Ishikawa (cell line): Measurements from ENCODE around the gene CNIH2.

ENCODE experiments used
- CEBPB ChIP-seq: IDR thresholded peaks from 2 replicates; pipeline ENCODE4 v1.6.1; 2012
- CREB1 ChIP-seq: IDR thresholded peaks from 2 replicates; pipeline ENCODE4 v1.6.1; 2012; ENCODE audit warnings: low read depth
- EGR1 ChIP-seq: IDR thresholded peaks from 2 replicates; pipeline ENCODE4 v1.6.1; 2012
- EP300 ChIP-seq: IDR thresholded peaks from 2 replicates; pipeline ENCODE4 v1.6.1; 2012; ENCODE audit warnings: borderline replicate concordance
- FOXM1 ChIP-seq: IDR thresholded peaks from 2 replicates; pipeline ENCODE4 v1.6.1; 2012; ENCODE audit warnings: low read depth, borderline replicate concordance
- NFIC ChIP-seq: IDR thresholded peaks from 2 replicates; pipeline ENCODE4 v1.6.1; 2012
- RAD21 ChIP-seq: IDR thresholded peaks from 2 replicates; pipeline ENCODE4 v1.6.1; 2012; ENCODE audit warnings: low read depth
- TAF1 ChIP-seq: IDR thresholded peaks from 2 replicates; pipeline ENCODE4 v1.6.1; 2012; ENCODE audit warnings: low read depth, mild to moderate bottlenecking
- TCF12 ChIP-seq: IDR thresholded peaks from 2 replicates; pipeline ENCODE4 v1.6.1; 2012; ENCODE audit warnings: low read depth
- TEAD4 ChIP-seq: IDR thresholded peaks from 2 replicates; pipeline ENCODE4 v1.6.1; 2012
- USF1 ChIP-seq: IDR thresholded peaks from 2 replicates; pipeline ENCODE4 v1.6.1; 2012
- YY1 ChIP-seq: IDR thresholded peaks from 2 replicates; pipeline ENCODE4 v1.6.1; 2012; ENCODE audit warnings: low read depth
- ZBTB7A ChIP-seq: IDR thresholded peaks from 2 replicates; pipeline ENCODE4 v1.6.1; 2012; ENCODE audit warnings: low read depth
- TF ChIP-seq, protein P1 (sequence below): IDR thresholded peaks from 2 replicates; pipeline ENCODE4 v1.6.1; 2012
- TF ChIP-seq, protein P2 (sequence below): IDR thresholded peaks from 2 replicates; pipeline ENCODE4 v1.6.1; 2012; ENCODE audit warnings: low read depth, mild to moderate bottlenecking

The CNIH2 gene

GRCh38 chr11:66284526-66285078, 6.6 kb downstream of the CNIH2 start:
- TF ChIP-seq EGR1 (no peak), ZBTB7A (no peak), USF1 (no peak), TEAD4 (no peak), TAF1 (no peak), RAD21 (no peak), YY1 (no peak), CEBPB (no peak), TCF12 (no peak), NFIC (no peak), CREB1 (no peak), FOXM1 (no peak), EP300 (no peak)
- TF ChIP-seq, protein P1, sequence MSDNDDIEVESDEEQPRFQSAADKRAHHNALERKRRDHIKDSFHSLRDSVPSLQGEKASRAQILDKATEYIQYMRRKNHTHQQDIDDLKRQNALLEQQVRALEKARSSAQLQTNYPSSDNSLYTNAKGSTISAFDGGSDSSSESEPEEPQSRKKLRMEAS = no peak
- TF ChIP-seq, protein P2, sequence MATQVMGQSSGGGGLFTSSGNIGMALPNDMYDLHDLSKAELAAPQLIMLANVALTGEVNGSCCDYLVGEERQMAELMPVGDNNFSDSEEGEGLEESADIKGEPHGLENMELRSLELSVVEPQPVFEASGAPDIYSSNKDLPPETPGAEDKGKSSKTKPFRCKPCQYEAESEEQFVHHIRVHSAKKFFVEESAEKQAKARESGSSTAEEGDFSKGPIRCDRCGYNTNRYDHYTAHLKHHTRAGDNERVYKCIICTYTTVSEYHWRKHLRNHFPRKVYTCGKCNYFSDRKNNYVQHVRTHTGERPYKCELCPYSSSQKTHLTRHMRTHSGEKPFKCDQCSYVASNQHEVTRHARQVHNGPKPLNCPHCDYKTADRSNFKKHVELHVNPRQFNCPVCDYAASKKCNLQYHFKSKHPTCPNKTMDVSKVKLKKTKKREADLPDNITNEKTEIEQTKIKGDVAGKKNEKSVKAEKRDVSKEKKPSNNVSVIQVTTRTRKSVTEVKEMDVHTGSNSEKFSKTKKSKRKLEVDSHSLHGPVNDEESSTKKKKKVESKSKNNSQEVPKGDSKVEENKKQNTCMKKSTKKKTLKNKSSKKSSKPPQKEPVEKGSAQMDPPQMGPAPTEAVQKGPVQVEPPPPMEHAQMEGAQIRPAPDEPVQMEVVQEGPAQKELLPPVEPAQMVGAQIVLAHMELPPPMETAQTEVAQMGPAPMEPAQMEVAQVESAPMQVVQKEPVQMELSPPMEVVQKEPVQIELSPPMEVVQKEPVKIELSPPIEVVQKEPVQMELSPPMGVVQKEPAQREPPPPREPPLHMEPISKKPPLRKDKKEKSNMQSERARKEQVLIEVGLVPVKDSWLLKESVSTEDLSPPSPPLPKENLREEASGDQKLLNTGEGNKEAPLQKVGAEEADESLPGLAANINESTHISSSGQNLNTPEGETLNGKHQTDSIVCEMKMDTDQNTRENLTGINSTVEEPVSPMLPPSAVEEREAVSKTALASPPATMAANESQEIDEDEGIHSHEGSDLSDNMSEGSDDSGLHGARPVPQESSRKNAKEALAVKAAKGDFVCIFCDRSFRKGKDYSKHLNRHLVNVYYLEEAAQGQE = no peak

DNA sequence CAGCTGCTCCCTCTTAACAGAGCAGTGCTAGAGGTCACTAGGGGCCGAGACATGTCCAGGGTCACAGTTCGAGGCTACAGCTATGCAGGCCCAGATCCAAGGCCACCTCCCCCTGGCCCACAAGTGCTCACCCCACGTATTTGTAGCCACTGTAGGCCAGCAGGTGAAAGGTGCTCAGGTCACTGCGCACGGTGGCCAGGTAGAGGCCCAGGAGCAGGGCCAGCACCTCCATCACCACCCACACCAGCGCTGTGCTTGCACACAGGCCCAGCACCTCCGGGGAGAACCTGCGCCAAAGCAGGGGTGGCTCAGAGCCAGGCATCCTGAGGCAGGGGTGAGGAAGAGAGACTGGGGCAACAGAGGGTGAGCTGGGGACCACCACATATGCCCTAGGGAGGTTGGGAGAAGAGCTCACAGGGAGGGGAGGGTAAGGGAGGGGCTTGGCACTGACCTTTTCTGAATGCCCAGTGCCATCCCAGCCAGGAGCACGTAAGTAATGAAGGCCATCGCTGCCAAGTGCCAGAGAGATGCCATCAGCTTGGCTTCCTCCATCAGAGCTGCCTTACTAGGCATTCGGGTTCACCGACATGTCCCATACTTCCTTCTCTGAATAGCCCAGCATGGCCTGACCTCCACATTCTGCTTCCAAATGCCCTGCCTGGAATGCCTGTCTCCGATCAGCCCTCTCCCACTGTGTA, 7.4 kb downstream of the CNIH2 start:
- TF ChIP-seq, protein P1 = no peak
- TF ChIP-seq CREB1 = no peak
- no peak for TF ChIP-seq YY1

GRCh38 chr11:66286699-66287098, 8.7 kb downstream of the CNIH2 start:
- TF ChIP-seq CREB1 = no peak

DNA sequence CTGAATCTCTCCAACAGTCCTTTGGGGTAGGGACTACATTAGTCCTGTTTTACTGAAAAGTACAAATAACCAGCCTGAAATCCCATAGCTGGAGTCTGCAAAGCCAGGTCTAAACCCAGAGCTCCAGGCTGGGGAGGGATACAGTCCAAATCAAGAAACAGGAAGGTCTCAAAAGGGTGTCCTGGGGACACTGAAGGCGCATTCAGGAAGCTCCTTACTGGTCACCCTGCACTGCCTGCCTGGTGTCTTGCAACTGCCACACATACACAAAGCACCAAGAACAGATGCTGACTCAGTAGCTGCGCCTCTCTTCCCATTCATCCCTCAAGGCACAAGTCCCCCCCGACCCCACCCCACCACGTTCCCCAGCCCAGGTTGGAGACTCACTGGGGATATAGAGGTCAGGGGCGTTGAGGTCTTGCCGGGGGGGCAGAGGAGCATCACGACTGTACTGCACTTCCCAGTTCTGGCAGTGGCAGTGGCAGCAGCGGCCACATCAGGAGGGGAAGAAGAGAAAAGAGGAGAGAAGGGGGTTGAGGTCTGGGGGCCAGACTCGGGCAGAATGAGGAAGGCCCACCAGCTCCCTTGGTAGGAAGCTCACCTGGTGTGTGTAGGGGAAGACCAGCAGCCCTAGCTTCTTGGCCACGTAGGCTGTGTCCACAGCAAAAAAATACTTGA, 9.4 kb downstream of the CNIH2 start:
- TF ChIP-seq FOXM1 (no peak), NFIC (no peak), ZBTB7A (no peak), EGR1 (no peak), CEBPB (no peak), CREB1 (no peak), TCF12 (no peak), YY1 (no peak), EP300 (no peak), RAD21 (no peak), TAF1 (no peak), USF1 (no peak), TEAD4 (no peak)
- TF ChIP-seq, protein P2 = no peak
- TF ChIP-seq, protein P1 = no peak

DNA sequence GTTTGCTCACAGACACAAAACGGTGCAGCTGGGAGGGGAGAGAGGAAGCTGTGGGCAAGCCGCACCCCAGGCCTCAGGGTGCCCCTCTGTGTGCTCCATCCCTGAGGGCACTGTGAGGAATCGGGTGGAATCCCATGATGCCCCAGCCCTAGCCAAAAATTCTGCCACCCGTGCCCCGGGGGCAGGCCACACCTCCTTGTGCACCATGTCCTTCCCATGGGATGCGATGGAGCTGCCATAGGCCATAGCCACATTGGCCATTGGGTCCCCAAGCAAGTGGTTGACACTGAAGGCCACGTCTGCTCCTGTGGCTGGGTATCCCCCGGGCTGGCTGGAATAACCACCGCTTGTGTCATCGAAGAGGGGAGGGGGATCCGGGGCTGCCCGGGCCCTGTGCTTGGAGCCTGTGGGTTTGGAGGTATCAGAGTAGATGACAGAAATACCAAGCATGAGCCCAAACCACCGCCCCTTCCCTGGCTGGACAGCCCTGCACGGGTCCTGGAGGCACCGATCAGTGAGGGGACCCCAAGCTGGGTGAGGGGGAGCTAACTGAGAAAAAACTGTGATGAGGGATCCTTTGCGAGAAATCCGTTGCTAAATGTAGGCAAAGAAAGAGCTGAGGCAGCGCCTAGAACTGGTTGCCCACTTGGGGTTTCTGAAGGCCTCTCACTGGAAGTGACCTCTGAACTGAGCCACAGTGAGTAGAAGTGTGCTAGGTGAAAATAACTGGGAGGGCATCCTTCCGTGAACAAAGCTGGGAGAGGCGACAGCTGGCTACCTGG, 10.1 kb downstream of the CNIH2 start:
- TF ChIP-seq USF1 (no peak), RAD21 (no peak), ZBTB7A (no peak), FOXM1 (no peak), TCF12 (no peak)
